Endodermal cell (in vitro differentiated cells): ENCODE results near the gene CD68. TPM values are rescaled to one million over a fixed set of nuclear protein-coding genes. Genes with fewer than 3 reads are reported as not detected.
A peak's percentile ranks its signal among the peaks of the same experiment; 100 is the strongest.

ENCODE experiments used
- DNase-seq: peaks from one replicate; pipeline ENCODE4 v3.0.0-alpha.2; 2017
- H3K27ac ChIP-seq: 2 replicates; pipeline ENCODE4 v1.5.1; 2013; ENCODE audit warnings: mild to moderate bottlenecking, low read depth, low read length, moderate library complexity
- H3K27me3 ChIP-seq: 2 replicates; pipeline ENCODE4 v1.6.1; 2013; ENCODE audit warnings: mild to moderate bottlenecking, low read length, moderate library complexity; ENCODE audit not compliant: insufficient read depth, control insufficient read depth, poor library complexity, severe bottlenecking
- H3K36me3 ChIP-seq: 2 replicates; pipeline ENCODE4 v1.7.0; 2013; ENCODE audit warnings: mild to moderate bottlenecking, low read length, moderate library complexity; ENCODE audit not compliant: control insufficient read depth, insufficient read depth
- H3K4me1 ChIP-seq: one replicate; pipeline ENCODE4 v1.7.0; 2013; ENCODE audit warnings: low read length; ENCODE audit not compliant: control insufficient read depth, insufficient read depth
- H3K4me3 ChIP-seq: 2 replicates; pipeline ENCODE4 v1.5.1; 2013; ENCODE audit warnings: mild to moderate bottlenecking, low read length, moderate library complexity
- H3K9ac ChIP-seq: 2 replicates; pipeline ENCODE4 v1.6.1; 2013; ENCODE audit warnings: mild to moderate bottlenecking, low read length, moderate library complexity; ENCODE audit not compliant: poor library complexity, severe bottlenecking; ENCODE audit errors: extremely low read depth
- H3K9me3 ChIP-seq: 2 replicates; pipeline ENCODE4 v1.6.1; 2013; ENCODE audit warnings: mild to moderate bottlenecking, low read length, moderate library complexity; ENCODE audit not compliant: control insufficient read depth
- H3K27ac Mint-ChIP-seq: 2 replicates; pipeline ENCODE4 v1.8.0; 2020; ENCODE audit warnings: mixed read lengths
- H3K27me3 Mint-ChIP-seq: 2 replicates; pipeline ENCODE4 v1.8.0; 2021; ENCODE audit warnings: mild to moderate bottlenecking, mixed read lengths; ENCODE audit not compliant: insufficient read depth
- H3K36me3 Mint-ChIP-seq: 2 replicates; pipeline ENCODE4 v1.8.0; 2020; ENCODE audit warnings: low read depth, mixed read lengths
- H3K4me1 Mint-ChIP-seq: 2 replicates; pipeline ENCODE4 v1.8.0; 2020; ENCODE audit warnings: mixed read lengths
- H3K4me3 Mint-ChIP-seq: 2 replicates; pipeline ENCODE4 v1.8.0; 2020; ENCODE audit warnings: mild to moderate bottlenecking, moderate library complexity, mixed read lengths
- H3K9me3 Mint-ChIP-seq: 2 replicates; pipeline ENCODE4 v1.8.0; 2020; ENCODE audit warnings: mild to moderate bottlenecking, mixed read lengths
- WGBS, 2 experiments: methylation state at CpG; one replicate each; pipeline versions ENCODE4 v1.1.5 to v1.1.7; 2013; ENCODE audit warnings: missing lambda C conversion rate in 2 of 2, mixed read lengths in 1 of 2; ENCODE audit not compliant: insufficient coverage in 1 of 2, insufficient read length in 1 of 2; 5-methylcytosine and 5-hydroxymethylcytosine counted together
- total RNA-seq, 2 donors: library from RNA; stranded (reverse); fragmentation: NEBNext Ultra II Directional in 1 of 2; extraction: Animal tissue kit (Norgen Biotek cat#: 25700) in 1 of 2; gene quantifications; 2 replicates in 1 of 2; 3 replicates in 1 of 2; pipeline ENCODE4 v1.2.1, GENCODE V29; 2021
- TF ChIP-seq, protein P1 (sequence below): fragments of 200-600 bp; sonication (generic); conservative IDR thresholded peaks from 2 replicates; pipeline ENCODE4 v1.5.0; 2021; ENCODE audit warnings: antibody characterized with exemption, mild to moderate bottlenecking

The CD68 gene
- total RNA-seq, 2 donors from 2014 or later = 0.44 TPM; not detected in 1

DNA sequence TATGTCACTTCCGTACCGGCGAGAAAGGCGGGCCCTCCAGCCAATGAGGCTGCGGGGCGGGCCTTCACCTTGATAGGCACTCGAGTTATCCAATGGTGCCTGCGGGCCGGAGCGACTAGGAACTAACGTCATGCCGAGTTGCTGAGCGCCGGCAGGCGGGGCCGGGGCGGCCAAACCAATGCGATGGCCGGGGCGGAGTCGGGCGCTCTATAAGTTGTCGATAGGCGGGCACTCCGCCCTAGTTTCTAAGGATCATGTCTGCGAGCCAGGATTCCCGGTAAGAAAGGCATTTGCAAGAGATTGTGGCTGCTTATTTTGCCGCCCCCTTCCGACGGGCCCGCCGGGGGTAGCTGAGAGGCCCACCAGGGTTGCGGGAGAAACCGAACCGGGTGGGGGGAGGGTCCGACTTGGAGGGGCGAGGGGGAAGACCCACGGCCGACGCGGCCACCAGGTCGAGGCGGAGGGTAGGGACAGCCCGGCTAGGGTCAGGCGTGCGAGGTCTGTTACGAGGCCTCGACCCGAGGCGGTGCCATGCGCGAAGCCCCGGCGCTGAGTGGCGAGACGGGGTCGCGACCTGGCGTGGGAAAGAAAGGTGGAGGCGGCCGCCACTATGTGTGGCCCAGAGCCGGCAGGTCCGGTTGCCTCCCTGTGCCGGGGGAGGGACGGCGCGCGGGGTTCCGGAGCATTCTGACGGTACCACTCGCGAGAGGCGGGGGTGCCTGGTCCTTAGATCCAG lies 6.7 kb upstream of the CD68 start:
- Mint-ChIP-seq H3K4me3 (peak overlapping the region; percentile 97), H3K9me3 (peaks cover 2% of the 10 kb centered on the region), H3K36me3 (peaks cover 74% of the 10 kb centered on the region), H3K27ac (peak overlapping the region; percentile 100), H3K4me1 (peaks cover 27% of the 10 kb centered on the region), H3K27me3 (no peaks in the 10 kb centered on the region)
- 0% methylated on average over 37 to 73 of the region's 73 CpGs for whole genome bisulfite sequencing, 2 experiments
- Histone ChIP-seq H3K27ac (peak overlapping the region; percentile 93), H3K27me3 (no peaks in the 10 kb centered on the region), H3K36me3 (peaks cover 70% of the 10 kb centered on the region), H3K9me3 (no peaks in the 10 kb centered on the region), H3K9ac (peak overlapping the region; percentile 100), H3K4me1 (peaks cover 4% of the 10 kb centered on the region), H3K4me3 (peak overlapping the region; percentile 99)
- TF ChIP-seq, protein P1, sequence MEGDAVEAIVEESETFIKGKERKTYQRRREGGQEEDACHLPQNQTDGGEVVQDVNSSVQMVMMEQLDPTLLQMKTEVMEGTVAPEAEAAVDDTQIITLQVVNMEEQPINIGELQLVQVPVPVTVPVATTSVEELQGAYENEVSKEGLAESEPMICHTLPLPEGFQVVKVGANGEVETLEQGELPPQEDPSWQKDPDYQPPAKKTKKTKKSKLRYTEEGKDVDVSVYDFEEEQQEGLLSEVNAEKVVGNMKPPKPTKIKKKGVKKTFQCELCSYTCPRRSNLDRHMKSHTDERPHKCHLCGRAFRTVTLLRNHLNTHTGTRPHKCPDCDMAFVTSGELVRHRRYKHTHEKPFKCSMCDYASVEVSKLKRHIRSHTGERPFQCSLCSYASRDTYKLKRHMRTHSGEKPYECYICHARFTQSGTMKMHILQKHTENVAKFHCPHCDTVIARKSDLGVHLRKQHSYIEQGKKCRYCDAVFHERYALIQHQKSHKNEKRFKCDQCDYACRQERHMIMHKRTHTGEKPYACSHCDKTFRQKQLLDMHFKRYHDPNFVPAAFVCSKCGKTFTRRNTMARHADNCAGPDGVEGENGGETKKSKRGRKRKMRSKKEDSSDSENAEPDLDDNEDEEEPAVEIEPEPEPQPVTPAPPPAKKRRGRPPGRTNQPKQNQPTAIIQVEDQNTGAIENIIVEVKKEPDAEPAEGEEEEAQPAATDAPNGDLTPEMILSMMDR = no peak
- DNase-seq = peak; percentile 100

DNA sequence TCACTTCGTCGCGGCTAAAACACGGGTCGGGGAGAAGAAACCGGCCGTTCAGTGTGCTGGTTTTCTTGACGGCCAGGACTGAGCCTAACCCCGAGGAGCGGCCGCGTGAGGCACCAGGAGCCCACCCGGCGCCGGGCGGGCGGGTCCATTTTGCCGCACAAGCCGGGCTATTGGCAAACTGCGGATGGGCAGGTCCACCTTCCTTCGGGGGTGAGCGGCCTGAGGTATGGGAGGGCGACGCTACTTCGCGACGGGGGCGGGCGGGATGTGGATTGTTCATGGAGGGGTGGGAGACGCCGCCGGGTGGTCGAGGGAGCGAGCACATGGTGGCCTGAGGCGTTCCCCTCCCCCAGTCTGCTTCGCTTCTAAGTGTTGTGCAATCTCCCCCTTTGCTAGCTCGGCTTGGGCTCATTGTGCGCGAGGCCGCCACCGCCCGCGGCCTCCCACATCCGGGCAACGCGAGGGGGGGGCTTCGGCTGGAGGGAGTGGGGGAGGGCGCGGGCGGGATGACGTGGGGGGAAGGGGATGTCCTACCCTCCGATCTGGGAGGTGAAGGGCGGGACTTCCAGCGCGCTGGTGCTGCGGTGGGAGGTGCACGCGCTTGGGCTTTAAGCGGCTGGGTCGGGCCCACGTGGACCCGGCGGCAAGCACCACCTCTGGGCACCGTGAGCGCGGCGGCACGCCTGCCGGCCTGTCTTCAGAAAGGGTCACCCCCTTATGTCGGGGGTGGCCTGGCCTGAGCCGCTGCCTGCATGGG lies 5.9 kb upstream of the CD68 start:
- Mint-ChIP-seq H3K27ac (peak overlapping the region; percentile 100), H3K27me3 (no peaks in the 10 kb centered on the region), H3K36me3 (peaks cover 80% of the 10 kb centered on the region), H3K4me1 (peaks cover 29% of the 10 kb centered on the region), H3K4me3 (peak overlapping the region; percentile 97), H3K9me3 (peaks cover 2% of the 10 kb centered on the region)
- Histone ChIP-seq H3K36me3 (peaks cover 76% of the 10 kb centered on the region), H3K27me3 (no peaks in the 10 kb centered on the region), H3K9ac (peak overlapping the region; percentile 100), H3K4me1 (peaks cover 4% of the 10 kb centered on the region), H3K27ac (peak overlapping the region; percentile 93), H3K9me3 (no peaks in the 10 kb centered on the region), H3K4me3 (peak overlapping the region; percentile 99)
- TF ChIP-seq, protein P1 = no peak
- peak; percentile 95 for DNase-seq
- 0 to 1% methylated on average over 18 to 68 of the region's 71 CpGs for WGBS, 2 experiments

DNA sequence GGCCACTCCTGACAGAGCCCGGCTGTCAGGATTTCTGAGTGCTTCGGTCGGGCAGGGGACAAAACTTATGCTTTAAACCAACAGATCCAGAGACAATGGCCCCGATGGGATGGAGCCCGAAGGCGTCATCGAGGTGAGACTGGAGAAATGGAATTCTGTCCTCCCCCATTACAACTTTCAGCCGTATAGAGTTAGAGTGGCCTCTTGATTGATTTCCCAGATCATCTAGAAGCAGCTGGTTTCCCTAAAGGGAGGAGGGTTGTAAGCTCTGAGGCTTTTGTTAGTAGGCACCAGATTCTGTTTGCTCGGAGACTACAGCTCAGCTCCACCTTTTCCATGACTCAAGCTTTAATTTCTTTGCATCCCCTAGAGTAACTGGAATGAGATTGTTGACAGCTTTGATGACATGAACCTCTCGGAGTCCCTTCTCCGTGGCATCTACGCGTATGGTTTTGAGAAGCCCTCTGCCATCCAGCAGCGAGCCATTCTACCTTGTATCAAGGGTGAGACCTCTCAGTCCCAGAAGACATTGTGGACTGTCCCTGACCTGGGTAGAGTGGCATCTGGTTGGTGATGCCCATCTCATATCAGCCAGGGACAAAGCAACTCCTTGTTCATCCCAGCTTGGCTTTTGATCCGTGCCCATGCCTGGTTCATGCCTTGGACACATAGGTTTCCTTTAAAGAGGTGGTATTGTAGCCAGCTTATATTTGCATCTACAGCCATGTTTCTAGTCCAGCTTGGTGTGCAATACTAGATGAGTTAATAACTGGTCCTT lies 5.1 kb upstream of the CD68 start:
- TF ChIP-seq, protein P1 = no peak
- 10 to 45% methylated on average over 3 to 15 of the region's 15 CpGs for whole genome bisulfite sequencing, 2 experiments
- H3K9me3 ChIP-seq = no peaks in the 10 kb centered on the region
- H3K27me3 Mint-ChIP-seq = no peaks in the 10 kb centered on the region
- peaks cover 2% of the 10 kb centered on the region for H3K9me3 Mint-ChIP-seq
- H3K36me3 Mint-ChIP-seq = peaks cover 77% of the 10 kb centered on the region
- H3K9ac ChIP-seq = peak overlapping the region; percentile 100
- DNase-seq = peak; percentile 45
- H3K36me3 ChIP-seq = peaks cover 77% of the 10 kb centered on the region
- peak overlapping the region; percentile 99 for H3K4me3 ChIP-seq
- peaks cover 4% of the 10 kb centered on the region for H3K4me1 ChIP-seq
- peak overlapping the region; percentile 97 for H3K4me3 Mint-ChIP-seq
- H3K27ac Mint-ChIP-seq = peak overlapping the region; percentile 92
- peak overlapping the region; percentile 93 for H3K27ac ChIP-seq
- H3K4me1 Mint-ChIP-seq = peaks cover 32% of the 10 kb centered on the region
- no peaks in the 10 kb centered on the region for H3K27me3 ChIP-seq
